MM.1S (cell line): Measurements from ENCODE around the gene IL2.

Experiments used
- CTCF ChIP-seq: fragments of 300-600 bp; sonication (generic); IDR thresholded peaks from 2 replicates; pipeline ENCODE4 v1.5.1; 2016; ENCODE audit warnings: antibody characterized with exemption, low read length, mixed read lengths
- EZH2 ChIP-seq: fragments of 300-600 bp; sonication (generic); optimal IDR thresholded peaks from 2 replicates; pipeline ENCODE3; 2017; ENCODE audit warnings: low read depth, mild to moderate bottlenecking, antibody characterized with exemption, low read length, mixed read lengths

- no peak for TF ChIP-seq CTCF
- TF ChIP-seq EZH2, result no peak
Observed at GRCh38 chr4:122489061-122489460, 32.5 kb upstream of the IL2 start.
